Adrenal gland (tissue), 12 donors: Measurements from ENCODE around the gene NSL1. TPM values are rescaled to one million over a fixed set of nuclear protein-coding genes. Genes with fewer than 3 reads are reported as not detected.
"Not testable (repeated sequence)": the region's sequence is repeated elsewhere in the genome, so short reads cannot be mapped to it uniquely, and the experiment has no call there.

ENCODE experiments used
- DNase-seq, 7 donors: peaks; one replicate each; pipeline ENCODE4 v3.0.0-alpha.2; 2019 to 2020
- H3K27ac ChIP-seq, 5 donors: fragments of 200-600 bp; sonication (generic) in 4 of 5; 1 replicate in 3 of 5; 2 replicates in 2 of 5; pipeline versions ENCODE4 v1.5.1 to v1.8.0; 2016 to 2020; ENCODE audit warnings: mild to moderate bottlenecking in 1 of 5
- H3K27me3 ChIP-seq: fragments of 200-600 bp; 2 replicates; pipeline ENCODE4 v1.8.0; 2021
- H3K36me3 ChIP-seq, 2 donors: fragments of 200-600 bp; replicated peaks in 1 of 2; 1 replicate in 1 of 2; 2 replicates in 1 of 2; pipeline versions ENCODE4 v1.5.1 to v1.8.0; 2018 to 2022
- H3K4me1 ChIP-seq, 2 donors: fragments of 200-600 bp; replicated peaks in 1 of 2; 1 replicate in 1 of 2; 2 replicates in 1 of 2; pipeline versions ENCODE4 v1.5.1 to v1.8.0; 2018 to 2021
- H3K4me3 ChIP-seq, 4 donors: fragments of 200-600 bp; sonication (generic) in 3 of 4; one replicate each; pipeline ENCODE4 v1.5.1; 2016 to 2018
- H3K9me3 ChIP-seq, 3 donors: fragments of 200-600 bp; sonication (generic) in 1 of 3; replicated peaks in 1 of 3; 1 replicate in 2 of 3; 2 replicates in 1 of 3; pipeline versions ENCODE4 v1.5.1 to v1.8.0; 2016 to 2021
- CTCF ChIP-seq, 6 experiments: fragments of 450-650 bp in 4 of 6; fragments of 200-600 bp in 2 of 6; sonication (generic) in 1 of 6; IDR thresholded peaks; 1 replicate in 5 of 6; 2 replicates in 1 of 6; pipeline versions ENCODE4 v1.5.1 to v1.8.0; 2016 to 2021; ENCODE audit warnings: antibody characterized with exemption in 6 of 6, mild to moderate bottlenecking in 2 of 6, moderate library complexity in 1 of 6
- POLR2A ChIP-seq, 2 donors: fragments of 450-650 bp; IDR thresholded peaks; one replicate each; pipeline ENCODE4 v1.6.1; 2017; ENCODE audit warnings: antibody characterized with exemption in 2 of 2, mild to moderate bottlenecking in 2 of 2, moderate library complexity in 1 of 2
- WGBS, 4 donors: extraction: QIAGEN DNeasy Blood & Tissue Kit in 2 of 4; methylation state at CpG; one replicate each; pipeline versions ENCODE4 v1.1.5 to v1.1.7; 2013 to 2017; 5-methylcytosine and 5-hydroxymethylcytosine counted together
- intact Hi-C, 2 donors: fragments of 100-400 bp; cut with DNase I; formaldehyde crosslinking; loops; one replicate each; pipeline versions ENCODE4 v1.14.1 to v1.15.0; 2022 to 2023
- polyA plus RNA-seq, 3 donors: library from polyadenylated mRNA; stranded (reverse); fragments of 200-250 nt in 2 of 3; fragments of 350-450 nt in 1 of 3; fragmentation: Illumina TruSeq in 1 of 3; extraction: RNeasy Lipid Tissue Mini Kit (QIAGEN cat#74804) in 1 of 3; gene quantifications; one replicate each; pipeline ENCODE4 v1.2.3, GENCODE V29; 2013 to 2014
- total RNA-seq, 9 donors: library from RNA; depleted of rRNA in 4 of 9; stranded (reverse); fragments of >200 nt in 4 of 9; fragments of 120-200 nt in 1 of 9; fragmentation: NEBNext Ultra II Directional in 1 of 9; extraction: Animal tissue kit (Norgen Biotek cat#: 25700) in 1 of 9; gene quantifications; one replicate each; pipeline versions ENCODE4 v1.1.0 to v1.2.4, GENCODE V29; 2013 to 2023
- donor health status: healthy with polysubstance abuse.
- donor health status: Bipolar disorder and iron deficiency.
- donor health status: DM: yes; HTN: yes; CAD: no.
- donor health status: DM: no; HTN: no; CAD: no.
- donor health status: DM: no; HTN: no; CAD: no.
- donor health status: DM: yes; HTN: yes; CAD: no.

Gene NSL1
- total and polyA plus RNA-seq, 12 donors: 10.6 to 90.9 (median 29.8) TPM

GRCh38 chr1:212771341-212771740, 20.2 kb downstream of the NSL1 start:
- TF ChIP-seq CTCF (IDR thresholded peaks at IDR 0.05) (no peak), POLR2A (IDR thresholded peaks at IDR 0.05) (no peak)
- no peak overlapping the region for H3K27ac ChIP-seq
- no peaks in the 10 kb centered on the region for H3K27me3 ChIP-seq
- H3K36me3 ChIP-seq: no peaks in the 10 kb centered on the region
- no peaks in the 10 kb centered on the region for H3K4me1 ChIP-seq
- intact Hi-C loops: no loop called here
- H3K4me3 ChIP-seq: no peak overlapping the region
- no peak for DNase-seq
- H3K9me3 ChIP-seq: peaks cover 0 to 19% (median 10%) of the 10 kb centered on the region in 3 donors

GRCh38 chr1:212769459-212770167, 22.0 kb downstream of the NSL1 start:
- TF ChIP-seq POLR2A (IDR thresholded peaks at IDR 0.05) (no peak), CTCF (IDR thresholded peaks at IDR 0.05) (no peak)
- H3K9me3 ChIP-seq: peaks cover 0 to 19% (median 10%) of the 10 kb centered on the region in 3 donors
- WGBS, 4 donors: 82 to 94% (median 89%) methylated on average over 1 of the region's 1 CpG
- DNase-seq: no peak
- no peak overlapping the region for H3K27ac ChIP-seq
- intact Hi-C loops: no loop called here
- H3K27me3 ChIP-seq: no peaks in the 10 kb centered on the region
- no peaks in the 10 kb centered on the region for H3K4me1 ChIP-seq
- H3K36me3 ChIP-seq: no peaks in the 10 kb centered on the region
- no peak overlapping the region for H3K4me3 ChIP-seq

GRCh38 chr1:212766825-212767224, 24.8 kb downstream of the NSL1 start:
- 43 to 50% (median 47%) methylated on average over 2 of the region's 2 CpGs for WGBS, 4 donors
- H3K36me3 ChIP-seq, H3K4me3 ChIP-seq, H3K27me3 ChIP-seq, intact Hi-C loops, H3K27ac ChIP-seq, H3K4me1 ChIP-seq, DNase-seq: not testable (repeated sequence)
- peaks cover 0 to 19% (median 10%) of the 10 kb centered on the region in 3 donors for H3K9me3 ChIP-seq

GRCh38 chr1:212764718-212765281, 26.8 kb downstream of the NSL1 start:
- H3K36me3 ChIP-seq, H3K27ac ChIP-seq, H3K27me3 ChIP-seq, H3K4me3 ChIP-seq, DNase-seq, intact Hi-C loops, H3K4me1 ChIP-seq: not testable (repeated sequence)
- 89 to 100% (median 96%) methylated on average over 1 of the region's 1 CpG for WGBS, 4 donors
- H3K9me3 ChIP-seq: peaks cover 0 to 16% (median 6%) of the 10 kb centered on the region in 3 donors

GRCh38 chr1:212762839-212763238, 28.7 kb downstream of the NSL1 start:
- WGBS, 4 donors: 95 to 98% (median 97%) methylated on average over 9 of the region's 9 CpGs
- intact Hi-C loops: no loop called here
- H3K9me3 ChIP-seq: no peaks in the 10 kb centered on the region

GRCh38 chr1:212762234-212762633, 29.3 kb downstream of the NSL1 start:
- intact Hi-C loops: no loop called here
- WGBS, 4 donors: 96 to 100% (median 98%) methylated on average over 4 of the region's 4 CpGs
- no peaks in the 10 kb centered on the region for H3K9me3 ChIP-seq
- no peaks in the 10 kb centered on the region for H3K36me3 ChIP-seq
- DNase-seq: no peak
- H3K4me3 ChIP-seq: no peak overlapping the region
- TF ChIP-seq POLR2A (IDR thresholded peaks at IDR 0.05) (no peak), CTCF (IDR thresholded peaks at IDR 0.05) (no peak)
- H3K27me3 ChIP-seq: no peaks in the 10 kb centered on the region
- no peak overlapping the region for H3K27ac ChIP-seq
- no peaks in the 10 kb centered on the region for H3K4me1 ChIP-seq

More at GRCh38 chr1:212762839-212763238, 28.7 kb downstream of the NSL1 start:
- no peak for DNase-seq
- H3K27ac ChIP-seq: no peak overlapping the region
- no peaks in the 10 kb centered on the region for H3K4me1 ChIP-seq
- no peaks in the 10 kb centered on the region for H3K36me3 ChIP-seq
- TF ChIP-seq POLR2A (IDR thresholded peaks at IDR 0.05): no peak
- no peaks in the 10 kb centered on the region for H3K27me3 ChIP-seq
- no peak overlapping the region for H3K4me3 ChIP-seq
